Measurements from ENCODE around the gene PLA2G6.

- TF ChIP-seq CTCF (IDR thresholded peaks at IDR 0.05) (no peak), POLR2AphosphoS5 (IDR thresholded peaks at IDR 0.05; ENCODE audit: low read depth, low read length) (no peak)
Measured at GRCh38 chr22:38103641-38104040, 78.0 kb downstream of the PLA2G6 start.
